ENCODE data around the gene CAMK2B. TPM values are rescaled to one million over a fixed set of nuclear protein-coding genes. Genes with fewer than 3 reads are reported as not detected.

The CAMK2B gene
- total and polyA plus RNA-seq, 12 donors = 0.25 to 82.3 (median 6.5) TPM; not detected in 2

DNA sequence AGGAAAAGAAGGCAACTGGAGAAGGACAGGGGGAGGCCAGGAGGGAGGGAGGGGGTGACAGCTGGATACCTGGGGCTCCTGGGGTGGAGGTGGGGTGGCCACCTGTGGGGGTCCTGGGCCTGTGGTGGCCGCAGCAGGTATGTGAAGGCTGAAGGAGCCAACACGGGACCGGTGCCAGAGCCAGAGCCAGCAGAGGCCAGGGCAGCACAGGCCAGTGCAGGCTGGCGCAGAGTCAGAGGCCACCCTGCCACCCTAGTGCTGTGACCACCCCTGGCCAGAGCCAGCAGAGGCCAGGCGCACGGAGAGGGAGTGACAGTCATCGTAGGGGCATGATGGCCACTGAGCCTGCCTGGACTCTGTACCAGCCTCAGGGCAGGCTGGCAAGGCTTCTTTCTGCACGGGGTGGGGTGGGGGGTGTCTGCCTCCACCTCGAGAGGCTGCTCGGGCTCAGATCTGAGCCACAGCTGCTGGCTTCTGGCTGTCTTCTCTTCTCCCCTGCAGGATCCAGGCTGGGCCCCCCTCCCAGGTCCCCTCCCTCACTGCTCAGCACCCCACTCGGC, 95.8 kb downstream of the CAMK2B start:
- no peak for DNase-seq
- H3K9me3 ChIP-seq (replicated peaks in 1 of 3) = no peaks in the 10 kb centered on the region
- TF ChIP-seq, protein P1, sequence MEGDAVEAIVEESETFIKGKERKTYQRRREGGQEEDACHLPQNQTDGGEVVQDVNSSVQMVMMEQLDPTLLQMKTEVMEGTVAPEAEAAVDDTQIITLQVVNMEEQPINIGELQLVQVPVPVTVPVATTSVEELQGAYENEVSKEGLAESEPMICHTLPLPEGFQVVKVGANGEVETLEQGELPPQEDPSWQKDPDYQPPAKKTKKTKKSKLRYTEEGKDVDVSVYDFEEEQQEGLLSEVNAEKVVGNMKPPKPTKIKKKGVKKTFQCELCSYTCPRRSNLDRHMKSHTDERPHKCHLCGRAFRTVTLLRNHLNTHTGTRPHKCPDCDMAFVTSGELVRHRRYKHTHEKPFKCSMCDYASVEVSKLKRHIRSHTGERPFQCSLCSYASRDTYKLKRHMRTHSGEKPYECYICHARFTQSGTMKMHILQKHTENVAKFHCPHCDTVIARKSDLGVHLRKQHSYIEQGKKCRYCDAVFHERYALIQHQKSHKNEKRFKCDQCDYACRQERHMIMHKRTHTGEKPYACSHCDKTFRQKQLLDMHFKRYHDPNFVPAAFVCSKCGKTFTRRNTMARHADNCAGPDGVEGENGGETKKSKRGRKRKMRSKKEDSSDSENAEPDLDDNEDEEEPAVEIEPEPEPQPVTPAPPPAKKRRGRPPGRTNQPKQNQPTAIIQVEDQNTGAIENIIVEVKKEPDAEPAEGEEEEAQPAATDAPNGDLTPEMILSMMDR (IDR thresholded peaks at IDR 0.05) = no peak
- no peak for TF ChIP-seq POLR2A (IDR thresholded peaks at IDR 0.05)
- 54 to 84% (median 74%) methylated on average over 4 to 11 of the region's 11 CpGs for WGBS, 4 donors
- H3K36me3 ChIP-seq (replicated peaks in 1 of 2) = no peaks in the 10 kb centered on the region
- no peaks in the 10 kb centered on the region for H3K27me3 ChIP-seq
- H3K4me1 ChIP-seq (replicated peaks in 1 of 2) = no peaks in the 10 kb centered on the region
- no peak overlapping the region for H3K4me3 ChIP-seq
- H3K27ac ChIP-seq = no peak overlapping the region
- intact Hi-C loops (cut with DNase I) = loop anchor here in 1 of 2 donors (5.0 kb wide), 1 partner anchor 338 kb away; no protein-coding TSS in a partner anchor

DNA sequence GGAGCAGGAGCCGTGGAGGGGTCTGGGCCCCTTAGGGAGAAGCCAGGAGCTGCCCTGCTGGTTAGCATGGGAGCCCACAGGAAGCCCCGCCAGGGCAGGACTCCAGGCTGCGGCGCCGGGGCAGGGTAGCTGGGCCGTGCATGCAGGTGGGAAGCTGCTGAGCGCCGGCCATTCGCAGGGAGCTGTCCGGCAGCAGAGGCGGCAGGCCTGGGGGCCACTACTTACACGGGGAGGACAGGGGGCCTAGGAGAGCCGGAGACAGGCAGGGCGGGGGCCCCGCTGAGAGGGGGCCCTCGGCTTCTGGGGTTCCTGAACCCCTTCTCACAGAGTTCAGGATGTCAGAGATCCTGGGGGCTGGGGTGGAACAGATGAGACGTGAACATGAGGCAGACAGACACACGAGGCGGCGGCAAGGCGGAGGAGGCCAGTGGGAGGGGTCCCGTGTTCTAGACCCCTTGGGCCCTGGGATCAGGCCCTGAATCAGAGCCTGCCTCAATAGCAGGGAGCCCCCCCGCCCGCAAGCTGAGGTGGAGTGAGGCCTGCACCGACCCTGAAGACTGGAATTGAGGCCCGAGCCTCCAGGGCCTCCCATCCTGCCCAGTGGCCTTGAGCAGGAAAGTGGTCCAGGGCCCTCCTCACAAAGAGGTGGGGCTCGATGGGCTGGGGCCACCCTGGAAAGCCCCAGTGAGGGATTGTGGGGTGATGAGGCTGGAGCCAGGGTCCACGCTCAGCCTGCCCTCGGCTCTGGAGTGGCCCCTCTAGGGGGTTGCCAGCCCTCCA, 96.6 kb downstream of the CAMK2B start:
- 79 to 87% (median 82%) methylated on average over 11 to 29 of the region's 29 CpGs; no CpG with 5 or more reads in 1 of the 4 donors for WGBS, 4 donors
- Histone ChIP-seq H3K4me1 (replicated peaks in 1 of 2) (no peaks in the 10 kb centered on the region), H3K27me3 (no peaks in the 10 kb centered on the region), H3K36me3 (replicated peaks in 1 of 2) (no peaks in the 10 kb centered on the region), H3K27ac (no peak overlapping the region), H3K4me3 (no peak overlapping the region), H3K9me3 (replicated peaks in 1 of 3) (no peaks in the 10 kb centered on the region)
- intact Hi-C loops (cut with DNase I) = no loop called here
- TF ChIP-seq, protein P1 (IDR thresholded peaks at IDR 0.05) = no peak
- no peak for TF ChIP-seq POLR2A (IDR thresholded peaks at IDR 0.05)
- no peak for DNase-seq

DNA sequence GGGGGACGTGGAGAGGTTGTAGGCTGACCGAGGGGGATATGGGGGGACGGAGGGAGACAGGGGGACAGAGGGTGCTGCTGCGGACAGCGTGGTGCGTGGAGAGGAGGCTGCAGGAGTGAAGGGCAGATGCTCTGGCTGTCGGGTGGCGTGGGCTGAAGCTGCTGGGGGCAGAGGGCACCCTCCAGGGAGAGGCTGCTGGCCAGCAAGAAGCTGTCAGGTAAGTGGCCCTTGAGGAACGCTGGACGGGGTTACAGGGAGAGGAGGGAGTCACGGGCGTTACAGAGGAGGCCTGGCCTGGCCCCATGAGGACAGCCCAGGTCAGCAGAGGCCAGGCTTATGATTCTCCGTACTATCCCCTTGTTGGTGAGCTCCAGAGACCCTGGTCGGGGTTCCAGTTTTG, 97.5 kb downstream of the CAMK2B start:
- TF ChIP-seq, protein P1 (IDR thresholded peaks at IDR 0.05) = no peak
- no peak for TF ChIP-seq POLR2A (IDR thresholded peaks at IDR 0.05)
- H3K27ac ChIP-seq = no peak overlapping the region
- DNase-seq = no peak
- H3K36me3 ChIP-seq (replicated peaks in 1 of 2) = no peaks in the 10 kb centered on the region
- intact Hi-C loops (cut with DNase I) = no loop called here
- H3K4me1 ChIP-seq (replicated peaks in 1 of 2) = no peaks in the 10 kb centered on the region
- H3K4me3 ChIP-seq = no peak overlapping the region
- H3K9me3 ChIP-seq (replicated peaks in 1 of 3) = no peaks in the 10 kb centered on the region
- 65 to 84% (median 77%) methylated on average over 12 to 14 of the region's 14 CpGs for WGBS, 4 donors
- no peaks in the 10 kb centered on the region for H3K27me3 ChIP-seq

DNA sequence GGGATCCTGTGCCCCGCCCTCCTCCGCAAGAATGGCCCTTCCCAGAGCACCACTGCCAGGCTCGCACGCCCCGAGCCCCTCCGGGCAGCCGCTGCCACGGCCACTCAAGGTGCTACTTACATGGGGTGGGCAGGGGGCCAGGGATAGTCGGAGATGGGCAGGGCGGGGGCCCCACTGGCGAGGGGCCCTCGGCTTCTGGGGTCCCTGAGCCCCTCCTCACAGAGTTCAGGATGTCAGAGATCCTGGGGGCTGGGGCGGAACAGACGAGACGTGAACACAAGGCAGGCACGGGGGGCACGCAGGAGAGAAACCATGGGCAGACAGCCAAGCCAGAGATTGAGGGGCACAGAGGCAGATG, 99.0 kb downstream of the CAMK2B start:
- Histone ChIP-seq H3K4me3 (no peak overlapping the region), H3K4me1 (replicated peaks in 1 of 2) (no peaks in the 10 kb centered on the region), H3K36me3 (replicated peaks in 1 of 2) (no peaks in the 10 kb centered on the region), H3K9me3 (replicated peaks in 1 of 3) (no peaks in the 10 kb centered on the region), H3K27ac (no peak overlapping the region), H3K27me3 (no peaks in the 10 kb centered on the region)
- WGBS, 4 donors = 40 to 66% (median 58%) methylated on average over 7 to 17 of the region's 17 CpGs
- no peak for DNase-seq
- intact Hi-C loops (cut with DNase I) = no loop called here
- TF ChIP-seq POLR2A (IDR thresholded peaks at IDR 0.05) = no peak
- TF ChIP-seq, protein P1 (IDR thresholded peaks at IDR 0.05) = no peak
